Dermis microvascular lymphatic vessel endothelial cell (primary cell): ENCODE data around the gene DCDC2. TPM values are rescaled to one million over a fixed set of nuclear protein-coding genes. Genes with fewer than 3 reads are reported as not detected.
"Not testable (repeated sequence)": the region's sequence is repeated elsewhere in the genome, so short reads cannot be mapped to it uniquely, and the experiment has no call there.

ENCODE experiments used
- DNase-seq, 2 donors: peaks; one replicate each; pipeline versions ENCODE4 v3.0.0 to v3.0.0-alpha.2; 2010; ENCODE audit warnings: low read depth in 2 of 2
- total RNA-seq: library from RNA; depleted of rRNA; stranded (reverse); fragments of >200 nt; gene quantifications from 2 replicates; pipeline ENCODE4 v1.2.1, GENCODE V29; 2014

DCDC2 gene
- total RNA-seq, 1 donor from 2014 or later, result not detected

- DNase-seq, result no peak
Observed at GRCh38 chr6:24225838-24226237, 132.0 kb downstream of the DCDC2 start.

GRCh38 chr6:24223115-24223919 lies 134.5 kb downstream of the DCDC2 start:
- no peak for DNase-seq

- DNase-seq, result no peak
Observed at GRCh38 chr6:24219670-24220069, 138.2 kb downstream of the DCDC2 start.

- no peak for DNase-seq
Observed at GRCh38 chr6:24214984-24215383, 142.9 kb downstream of the DCDC2 start.

GRCh38 chr6:24207413-24207812 lies 150.4 kb downstream of the DCDC2 start:
- DNase-seq, result no peak

- peak; percentile 29 to 52 for DNase-seq
Observed at GRCh38 chr6:24205020-24205492, 152.8 kb downstream of the DCDC2 start.

- not testable (repeated sequence) for DNase-seq
Observed at GRCh38 chr6:24204113-24204512, 153.7 kb downstream of the DCDC2 start.

- no peak for DNase-seq
Observed at GRCh38 chr6:24197892-24198291, 160.0 kb downstream of the DCDC2 start.

GRCh38 chr6:24195836-24196597 lies 161.8 kb downstream of the DCDC2 start:
- DNase-seq, result no peak

GRCh38 chr6:24194978-24195700 lies 162.7 kb downstream of the DCDC2 start:
- DNase-seq, result no peak

GRCh38 chr6:24193364-24193763 lies 164.5 kb downstream of the DCDC2 start:
- no peak for DNase-seq

- no peak for DNase-seq
Observed at GRCh38 chr6:24191346-24191745, 166.5 kb downstream of the DCDC2 start.

- no peak for DNase-seq
Observed at GRCh38 chr6:24188578-24189080, 169.2 kb downstream of the DCDC2 start.

GRCh38 chr6:24187965-24188577 lies 169.8 kb downstream of the DCDC2 start:
- no peak for DNase-seq

GRCh38 chr6:24186349-24186748 lies 171.5 kb downstream of the DCDC2 start:
- no peak for DNase-seq

GRCh38 chr6:24183584-24183983 lies 174.3 kb downstream of the DCDC2 start:
- no peak for DNase-seq

GRCh38 chr6:24157886-24158285 lies 200.0 kb downstream of the DCDC2 start:
- DNase-seq, result no peak

- no peak for DNase-seq
Observed at GRCh38 chr6:24154121-24154520, 203.7 kb downstream of the DCDC2 start.

GRCh38 chr6:24152014-24152413 lies 205.8 kb downstream of the DCDC2 start:
- DNase-seq, result no peak

- no peak for DNase-seq
Observed at GRCh38 chr6:24149836-24150235, 208.0 kb downstream of the DCDC2 start.

GRCh38 chr6:24149296-24149695 lies 208.6 kb downstream of the DCDC2 start:
- no peak for DNase-seq
